GM10248 (cell line): ENCODE results near the gene SART1.

Experiments
- CTCF ChIA-PET: fragments of 300-600 bp; sonication (Branson Sonifier 250); formaldehyde crosslinking; extraction: SDS; loops from one replicate; lab custom pipeline; 2021; ENCODE audit warnings: antibody characterized with exemption; lab: Yijun Ruan, JAX
- POLR2A ChIA-PET: fragments of 350-650 bp; sonication (Branson Sonifier 250); formaldehyde crosslinking; extraction: SDS; loops from one replicate; lab custom pipeline; 2020; ENCODE audit warnings: antibody characterized with exemption; lab: Yijun Ruan, JAX
- DNase-seq: peaks from one replicate; pipeline ENCODE4 v3.0.0; 2012; ENCODE audit errors: extremely low spot score
- CTCF ChIP-seq: IDR thresholded peaks from 2 replicates; pipeline ENCODE4 v1.5.1; 2012; ENCODE audit warnings: mild to moderate bottlenecking, low read depth; ENCODE audit errors: extremely low read depth, missing control alignments, control extremely low read depth

Gene SART1

GRCh38 chr11:66015454-66015881 lies 53.9 kb downstream of the SART1 start:
- CTCF ChIA-PET = interaction anchor here (1.3 kb wide), 2 partner anchors 13 to 29 kb away, joined by 4 read pairs; no protein-coding TSS in a partner anchor

GRCh38 chr11:66015936-66016792 lies 54.6 kb downstream of the SART1 start:
- CTCF ChIA-PET = interaction anchor here (0.8 to 1.3 kb wide), 3 partner anchors 12 to 132 kb away, joined by 4 read pairs; no protein-coding TSS in a partner anchor
- no peak for DNase-seq
- POLR2A ChIA-PET = interaction anchor here (1.1 kb wide), 1 partner anchor 11 kb away, joined by 3 read pairs; no protein-coding TSS in a partner anchor
- no peak for TF ChIP-seq CTCF

More at GRCh38 chr11:66015454-66015881, 53.9 kb downstream of the SART1 start:
- POLR2A ChIA-PET = interaction anchor here (1.1 kb wide), 1 partner anchor 10 kb away, joined by 3 read pairs; no protein-coding TSS in a partner anchor
- no peak for TF ChIP-seq CTCF
- DNase-seq = no peak

- TF ChIP-seq CTCF = no peak
- no peak for DNase-seq
- ChIA-PET CTCF (interaction anchor here (0.8 to 1.3 kb wide), 2 partner anchors 28 to 133 kb away, joined by 4 read pairs; no protein-coding TSS in a partner anchor), POLR2A (no interaction called here)
Measured at GRCh38 chr11:66016793-66017177, 55.3 kb downstream of the SART1 start.

GRCh38 chr11:66017321-66017720 lies 55.8 kb downstream of the SART1 start:
- no peak for DNase-seq
- ChIA-PET POLR2A (no interaction called here), CTCF (no interaction called here)
- TF ChIP-seq CTCF = no peak

GRCh38 chr11:66020212-66020611 lies 58.7 kb downstream of the SART1 start:
- CTCF ChIA-PET = interaction anchor here (1.0 to 5.2 kb wide), 4 partner anchors 10 to 136 kb away, joined by 3 to 67 read pairs (median 5); partner anchors contain the start of genes BANF1, CST6 and EIF1AD
- DNase-seq = no peak
- POLR2A ChIA-PET = no interaction called here
- TF ChIP-seq CTCF = no peak

GRCh38 chr11:66020618-66021357 lies 59.3 kb downstream of the SART1 start:
- ChIA-PET CTCF (interaction anchor here (1.2 to 5.2 kb wide), 4 partner anchors 11 to 136 kb away, joined by 3 to 67 read pairs (median 30); partner anchors contain the start of genes BANF1, CST6 and EIF1AD), POLR2A (no interaction called here)
- TF ChIP-seq CTCF = no peak
- DNase-seq = no peak
